Fibroblast of skin of left biceps (primary cell): Measurements from ENCODE around the gene NRF1.
A peak's percentile ranks its signal among the peaks of the same experiment; 100 is the strongest.
"Not testable (repeated sequence)": the region's sequence is repeated elsewhere in the genome, so short reads cannot be mapped to it uniquely, and the experiment has no call there.

Experiments used
- DNase-seq, 2 experiments: peaks; one replicate each; pipeline ENCODE4 v3.0.0-alpha.2; 2013; ENCODE audit warnings: low read depth in 2 of 2

NRF1 gene

DNA sequence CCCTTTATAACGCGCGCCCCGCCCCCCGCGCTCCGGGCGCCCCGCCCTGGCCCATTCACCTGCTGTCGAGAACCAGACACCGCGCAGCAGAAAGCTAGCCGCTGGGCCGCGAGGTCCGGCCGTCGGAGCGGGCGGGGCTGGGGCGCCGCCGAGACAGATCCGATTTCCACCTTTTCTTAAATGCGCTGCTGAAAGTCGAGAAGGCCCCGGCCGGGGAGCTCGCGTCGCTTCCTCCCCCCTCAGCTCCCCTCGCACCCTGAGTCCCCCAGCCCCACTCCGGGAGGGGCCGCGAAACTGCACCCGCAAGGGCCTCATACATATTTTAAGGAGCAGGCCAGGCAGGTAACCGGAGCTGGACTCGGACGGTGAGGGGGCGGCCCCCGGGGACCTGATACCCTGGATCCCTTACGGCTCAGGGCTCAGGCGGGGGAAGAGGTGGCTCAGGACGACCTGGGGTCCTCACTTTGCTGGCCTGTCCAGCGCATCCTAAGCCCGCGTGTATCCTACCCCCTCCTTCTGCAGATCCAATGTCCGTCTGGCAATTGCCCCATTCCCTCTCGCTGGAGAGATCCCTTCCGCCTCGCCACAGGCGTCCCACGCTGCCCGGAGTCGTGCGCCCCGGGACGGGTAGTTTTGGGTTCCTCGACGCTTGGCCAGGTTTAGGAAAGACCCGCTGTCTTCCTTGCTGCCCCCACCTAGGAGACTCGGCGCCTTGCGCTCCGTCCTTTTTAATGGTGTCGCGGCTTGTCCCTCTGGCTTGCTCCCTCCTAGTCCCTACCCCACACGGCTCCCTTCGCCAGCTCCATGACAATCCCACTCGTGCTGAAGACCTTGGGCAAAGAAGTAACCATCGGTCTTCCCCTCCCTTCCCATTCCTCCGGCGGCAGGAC, 170.7 kb downstream of the NRF1 start:
- DNase-seq, result no peak

DNA sequence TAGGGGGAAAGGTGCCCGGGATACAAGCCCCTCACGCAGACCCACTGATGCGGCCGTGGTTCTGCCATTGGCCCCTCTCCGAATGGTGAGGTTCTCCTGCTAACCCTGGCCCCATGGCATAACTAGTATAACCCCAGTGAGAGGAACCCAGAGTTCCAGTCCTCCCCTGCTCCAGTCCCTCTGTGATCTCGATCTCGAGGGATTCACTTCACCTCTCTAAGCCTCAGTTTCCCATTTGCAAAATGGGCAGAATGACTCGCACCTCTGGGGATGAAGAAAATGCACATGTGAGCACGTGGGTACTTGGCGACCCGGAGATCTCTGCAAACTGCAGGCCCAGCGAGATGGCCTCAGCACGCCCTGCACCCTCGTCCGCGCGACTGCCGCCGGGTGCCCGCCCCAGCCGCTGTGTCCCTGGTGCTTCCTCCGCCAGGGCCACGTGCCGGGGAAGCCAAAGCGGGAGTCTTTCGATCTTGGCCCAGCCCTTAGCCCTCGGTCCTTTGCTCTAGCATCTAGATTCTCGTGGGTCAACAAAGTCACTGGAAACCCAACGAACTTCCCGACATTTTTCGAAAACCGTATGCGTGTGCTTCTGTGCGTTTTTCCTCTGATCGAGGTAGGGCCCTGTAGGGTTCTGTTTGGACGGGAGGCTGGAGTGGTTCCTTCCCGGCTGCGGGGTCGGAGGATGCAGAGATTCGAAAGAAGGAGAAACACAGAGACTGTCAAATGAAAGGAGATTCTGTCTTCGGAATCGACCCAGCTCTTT, 171.5 kb downstream of the NRF1 start:
- no peak for DNase-seq

DNA sequence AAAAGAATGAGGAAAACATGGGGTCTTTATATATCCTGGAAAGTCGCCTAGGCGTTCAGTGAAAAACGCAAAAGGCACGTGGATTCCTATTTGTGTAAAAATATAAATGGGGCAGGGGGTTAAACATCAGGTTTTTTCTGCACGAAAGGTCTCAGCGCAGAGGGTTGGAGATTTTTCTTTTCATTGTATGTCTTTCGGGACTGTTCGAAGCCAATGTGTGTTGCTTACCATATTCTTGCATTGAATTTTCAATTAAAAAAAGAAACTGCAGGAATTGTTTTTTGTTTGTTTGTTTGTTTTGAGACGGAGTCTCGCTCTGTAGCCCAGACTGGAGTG, 172.0 kb downstream of the NRF1 start:
- DNase-seq, result no peak

DNA sequence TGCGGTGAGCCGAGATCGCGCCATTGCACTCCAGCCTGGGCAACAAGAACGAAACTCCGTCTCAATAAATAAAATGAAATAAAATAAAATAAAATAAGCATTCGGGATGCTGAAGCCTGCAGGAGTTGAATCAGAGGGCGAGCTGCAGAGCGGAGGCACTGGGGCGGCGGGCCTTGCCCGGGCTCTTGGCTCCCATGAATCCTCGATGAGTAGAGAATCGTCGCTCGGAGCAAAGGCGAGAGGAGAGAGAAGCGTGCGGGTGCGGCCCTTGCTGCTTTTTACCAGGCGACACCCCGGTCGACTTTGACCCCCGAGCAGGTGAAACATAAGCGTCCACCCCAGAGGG, 172.9 kb downstream of the NRF1 start:
- no peak for DNase-seq

DNA sequence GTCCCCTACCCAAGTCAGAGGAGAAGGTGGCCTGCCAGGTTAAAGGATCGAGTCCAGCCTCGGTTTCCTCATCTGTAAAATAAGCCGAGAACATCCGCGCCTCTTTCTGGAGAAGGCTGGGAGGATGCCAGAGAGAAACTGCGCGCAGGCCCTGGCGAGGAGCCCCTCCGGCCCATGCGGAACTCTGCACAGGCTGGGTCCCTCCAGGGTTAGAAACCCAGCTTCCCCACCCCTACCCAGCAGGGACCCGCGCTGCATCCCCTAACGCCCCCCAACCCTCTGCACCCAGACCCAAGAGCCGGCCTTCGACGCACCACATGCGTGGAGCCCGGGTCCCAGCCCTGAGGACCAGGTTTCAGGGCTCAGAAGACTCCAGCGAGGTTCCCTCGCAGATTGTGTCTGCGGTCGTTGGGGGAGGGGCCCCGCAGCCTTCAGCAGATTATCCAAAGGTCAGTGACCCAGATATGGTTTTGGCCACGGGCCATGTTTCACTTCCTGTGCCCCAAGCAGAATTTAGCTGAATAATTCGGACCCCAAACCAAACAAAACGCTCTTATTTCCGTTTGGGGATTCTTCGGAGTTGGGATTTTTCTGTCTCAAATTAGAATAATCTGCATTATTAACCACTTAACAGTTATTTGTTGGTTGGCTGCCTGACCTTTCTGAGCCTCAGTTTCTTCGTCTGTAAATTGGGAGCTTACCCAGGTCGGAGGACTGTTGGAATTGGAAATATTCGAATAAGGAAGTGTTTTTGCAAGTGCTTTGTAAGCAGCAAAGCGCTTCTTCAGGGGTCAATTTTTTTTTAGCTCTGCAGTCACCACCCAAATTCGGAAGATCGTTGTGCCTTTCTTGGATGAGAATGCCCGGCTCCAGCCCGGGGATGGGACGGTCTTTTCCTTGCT, 173.5 kb downstream of the NRF1 start:
- DNase-seq, result no peak

DNA sequence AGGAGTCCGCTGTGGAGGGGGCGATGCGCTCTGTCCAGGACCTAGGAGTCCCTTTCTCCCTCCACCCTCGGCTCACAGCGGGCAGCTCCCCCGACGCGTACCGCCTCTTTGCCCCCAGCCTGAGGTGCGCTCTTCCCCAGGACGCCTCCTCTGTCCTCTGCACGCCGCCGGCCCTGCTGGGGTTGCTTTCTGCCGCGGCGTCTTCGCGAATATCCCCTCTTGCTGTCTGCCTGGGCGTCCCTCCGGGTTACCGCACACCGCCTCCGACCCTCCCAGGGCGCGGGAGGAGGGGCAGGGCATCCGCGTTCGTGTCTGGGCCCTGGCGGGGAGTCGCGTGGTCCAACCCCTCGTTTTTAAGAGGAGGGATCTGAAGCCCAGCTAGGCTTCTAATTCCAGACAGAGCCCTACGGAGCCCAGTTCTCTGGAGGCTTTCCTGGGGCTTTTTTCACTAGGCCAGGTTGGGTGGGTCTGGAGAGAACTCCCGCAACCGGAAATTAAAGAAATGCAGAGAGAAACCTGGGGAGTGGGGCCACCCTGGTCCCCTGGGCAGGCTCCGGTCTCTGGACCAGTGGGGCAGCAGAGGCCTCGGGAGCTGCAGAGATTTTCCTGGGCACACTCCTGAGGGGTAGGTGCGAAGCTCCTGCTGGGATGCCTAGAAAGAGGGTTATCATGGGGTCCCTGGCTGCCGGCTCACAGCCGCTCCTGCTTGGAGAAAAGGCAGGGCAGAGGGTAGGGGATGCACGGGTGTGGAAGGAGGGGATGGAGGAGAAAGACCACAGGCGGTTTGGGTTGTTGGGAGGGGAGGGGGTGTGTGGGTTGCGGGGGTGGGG, 174.4 kb downstream of the NRF1 start:
- no peak for DNase-seq

DNA sequence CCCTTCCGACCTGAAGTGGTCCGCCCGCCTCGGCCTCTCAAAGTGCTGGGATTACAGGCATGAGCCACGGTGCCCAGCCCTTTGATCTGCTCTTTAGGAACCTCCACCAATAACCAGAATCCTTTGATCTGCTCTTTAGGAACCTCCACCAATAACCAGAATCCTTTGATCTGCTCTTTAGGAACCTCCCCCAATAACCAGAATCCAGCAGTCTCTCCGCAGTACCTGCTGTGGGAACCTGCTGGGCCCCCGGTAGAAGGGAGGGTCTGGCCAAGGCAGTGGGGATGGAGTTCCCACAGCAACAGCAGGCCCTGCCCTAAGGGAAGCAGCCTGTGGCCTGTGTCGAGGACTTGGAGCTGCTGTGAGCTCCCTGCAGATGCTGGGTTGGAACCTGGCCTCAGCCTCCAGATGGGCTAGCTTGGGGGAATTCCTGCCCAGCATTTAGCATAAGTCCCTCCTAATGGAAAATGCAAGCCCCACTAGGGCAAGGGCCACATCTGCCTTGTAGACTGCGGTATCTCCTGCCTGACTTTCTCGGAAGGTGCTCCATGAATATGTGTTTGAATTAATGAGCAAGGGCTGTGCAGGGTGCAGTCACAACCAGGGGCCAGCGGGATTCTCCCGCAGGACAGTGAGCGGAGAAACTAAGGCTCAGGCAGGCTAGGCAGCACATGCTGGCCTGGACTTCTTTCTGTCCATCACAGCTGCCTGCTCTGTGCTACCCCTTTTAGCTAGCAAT, 175.5 kb downstream of the NRF1 start:
- no peak for DNase-seq

DNA sequence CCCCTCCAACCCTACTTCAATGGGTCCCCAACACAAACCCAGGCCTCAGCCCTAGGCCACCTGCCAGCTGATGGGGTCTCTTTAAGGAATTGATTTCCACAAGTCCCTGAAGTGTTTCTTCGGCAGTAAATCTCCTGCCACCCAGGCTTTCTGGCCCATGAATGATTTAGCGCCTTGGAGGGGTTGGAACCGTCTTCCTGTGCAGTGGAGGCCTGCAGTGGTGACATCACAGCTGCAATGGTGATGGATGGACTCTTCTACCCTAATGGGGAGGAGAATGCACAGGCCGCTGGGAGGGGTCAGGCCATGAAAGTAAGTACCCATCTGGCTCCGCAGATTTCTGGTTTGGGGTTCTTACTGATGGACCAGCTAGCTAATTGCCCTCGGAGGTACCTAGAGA, 177.5 kb downstream of the NRF1 start:
- DNase-seq, result no peak

DNA sequence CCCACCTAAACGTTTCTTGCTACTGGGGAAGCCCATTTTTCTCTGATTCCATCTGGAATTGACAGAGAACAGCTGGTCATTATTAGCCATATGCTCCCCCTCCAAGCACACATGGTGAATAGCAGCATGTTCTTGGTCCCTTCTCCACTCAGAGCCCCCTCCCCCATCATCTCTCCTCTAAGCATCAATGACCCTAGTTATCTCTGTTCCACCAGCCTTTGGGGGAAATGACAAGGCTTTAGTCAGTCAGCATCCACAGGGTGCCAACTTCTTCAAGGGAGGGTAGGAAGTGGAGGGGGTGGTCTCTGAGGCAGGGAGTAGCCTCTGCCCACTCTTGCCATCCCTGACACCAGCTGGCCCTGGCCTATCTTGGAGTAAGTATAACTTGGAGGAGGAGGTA, 178.1 kb downstream of the NRF1 start:
- DNase-seq, result no peak

DNA sequence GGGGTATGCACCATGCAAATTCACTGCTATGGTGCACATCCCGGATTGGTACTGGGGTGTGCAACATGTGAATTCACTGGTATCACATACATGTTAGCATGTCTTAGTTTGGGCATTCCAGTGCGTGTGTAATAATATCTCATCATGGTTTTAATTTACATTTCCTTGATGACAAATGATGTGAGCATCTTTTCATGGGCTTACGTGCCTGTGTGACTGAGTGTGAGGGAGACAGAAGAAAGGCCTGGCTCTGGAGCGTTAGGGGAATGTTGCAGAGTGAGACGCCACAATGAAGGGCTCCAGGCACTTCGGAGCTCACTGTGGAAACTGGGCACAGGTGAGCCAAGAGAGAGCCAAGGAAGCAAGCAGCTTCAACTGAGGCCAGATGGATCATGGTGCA, 178.6 kb downstream of the NRF1 start:
- DNase-seq, result peak in 1 of 2 experiments; percentile 26

DNA sequence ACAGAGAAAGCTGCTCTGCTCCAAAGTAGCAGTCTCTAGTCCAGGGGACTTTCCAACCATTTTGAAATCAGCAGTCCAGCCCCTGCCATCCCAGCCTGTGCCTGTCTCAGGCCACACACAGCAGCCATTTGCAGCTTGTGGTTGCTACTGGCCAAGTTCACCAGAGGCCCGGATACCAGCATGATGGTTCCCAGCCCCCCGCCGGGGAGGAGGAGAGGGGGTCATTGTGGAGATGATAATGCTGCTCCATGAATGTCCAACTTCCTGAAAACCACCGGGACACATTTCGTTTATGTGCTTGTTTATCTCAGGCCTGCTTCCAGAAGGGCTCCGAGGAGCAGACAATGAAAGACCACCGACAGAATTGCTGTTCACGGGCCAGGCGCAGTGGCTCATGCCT, 181.2 kb downstream of the NRF1 start:
- no peak for DNase-seq

DNA sequence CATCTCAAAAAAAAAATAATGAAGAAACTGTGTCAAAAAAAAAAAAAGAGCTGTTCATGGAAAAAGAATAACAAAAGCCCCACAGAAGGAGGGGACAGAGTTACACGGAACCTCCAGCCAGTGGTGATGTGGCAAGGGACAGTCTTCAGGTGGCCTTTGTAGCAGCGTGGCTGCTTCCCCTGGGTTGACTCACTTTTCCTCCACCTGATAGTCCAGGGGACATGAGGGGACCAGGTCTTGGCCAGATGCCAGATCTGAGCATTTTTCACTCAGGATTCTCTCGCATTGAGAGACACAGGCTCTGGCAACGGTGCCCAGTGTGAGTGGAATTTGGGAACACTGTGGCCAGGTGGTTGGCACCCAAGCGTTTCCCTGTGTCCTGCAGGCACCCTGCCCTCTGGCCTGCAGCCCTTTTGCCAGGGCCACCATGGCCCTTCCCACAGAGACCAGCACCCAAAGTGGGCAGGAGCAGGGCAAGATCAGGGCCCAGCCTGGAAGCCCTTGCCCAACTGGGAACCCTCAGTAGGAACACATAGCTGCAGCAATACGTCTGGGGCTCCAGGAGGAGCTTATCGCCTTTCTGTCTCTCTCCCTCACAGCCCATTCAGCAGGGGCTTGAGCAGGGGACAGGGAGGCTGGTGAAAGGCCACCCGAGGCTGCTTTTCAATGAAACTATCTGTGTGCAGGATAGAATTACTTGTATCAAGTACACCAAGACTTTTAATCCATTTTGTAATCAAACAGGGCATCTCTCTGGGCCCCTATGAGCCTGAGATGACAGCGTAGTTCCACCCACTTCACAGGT, 182.2 kb downstream of the NRF1 start:
- DNase-seq, result no peak

DNA sequence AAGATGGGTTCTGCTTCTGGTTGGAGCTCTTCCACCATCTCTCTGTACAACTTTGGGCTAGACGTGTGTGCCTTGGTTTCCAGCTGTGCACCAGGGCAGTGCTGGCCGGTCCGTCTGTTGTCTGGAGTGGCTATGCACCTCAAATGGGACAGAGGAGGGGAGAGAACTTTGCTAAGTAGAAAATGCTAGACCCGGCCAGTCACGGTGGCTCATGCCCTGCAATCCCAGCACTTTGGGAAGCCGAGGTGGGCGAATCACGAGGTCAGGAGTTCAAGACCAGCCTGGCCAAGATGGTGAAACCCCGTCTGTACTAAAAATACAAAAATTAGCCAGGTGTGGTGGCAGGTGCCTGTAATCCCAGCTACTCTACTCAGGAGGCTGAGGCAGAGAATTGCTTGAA, 182.9 kb downstream of the NRF1 start:
- DNase-seq, result not testable (repeated sequence)

DNA sequence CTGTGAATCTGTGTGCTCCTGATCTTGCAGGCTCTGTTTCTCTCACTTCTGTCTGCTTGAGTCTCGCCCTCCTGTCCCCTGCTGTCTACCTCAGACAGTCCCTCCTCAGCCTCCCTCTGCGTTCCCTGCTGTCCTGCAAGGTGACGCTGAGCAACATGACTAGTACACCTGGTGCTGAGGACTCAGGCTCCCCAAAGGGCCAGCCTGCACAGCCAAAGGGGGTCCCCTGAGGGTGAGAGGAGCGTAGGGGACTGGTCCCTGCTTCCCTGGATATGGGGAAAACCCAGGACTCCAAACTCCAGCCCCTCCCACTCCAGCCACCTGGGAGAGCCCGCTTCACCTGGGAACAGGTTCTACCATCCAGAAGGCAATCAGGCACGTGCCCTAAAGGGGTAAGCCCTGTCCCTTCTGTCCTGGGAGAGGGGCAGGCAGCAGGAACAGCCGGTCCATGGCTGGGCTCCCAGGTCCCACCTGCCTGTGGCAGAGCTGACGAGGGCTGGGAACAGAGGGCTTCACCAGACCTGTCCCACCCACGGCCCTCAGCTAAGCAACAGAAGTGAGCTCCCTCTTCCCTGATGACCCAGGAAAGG, 184.8 kb downstream of the NRF1 start:
- DNase-seq, result no peak

DNA sequence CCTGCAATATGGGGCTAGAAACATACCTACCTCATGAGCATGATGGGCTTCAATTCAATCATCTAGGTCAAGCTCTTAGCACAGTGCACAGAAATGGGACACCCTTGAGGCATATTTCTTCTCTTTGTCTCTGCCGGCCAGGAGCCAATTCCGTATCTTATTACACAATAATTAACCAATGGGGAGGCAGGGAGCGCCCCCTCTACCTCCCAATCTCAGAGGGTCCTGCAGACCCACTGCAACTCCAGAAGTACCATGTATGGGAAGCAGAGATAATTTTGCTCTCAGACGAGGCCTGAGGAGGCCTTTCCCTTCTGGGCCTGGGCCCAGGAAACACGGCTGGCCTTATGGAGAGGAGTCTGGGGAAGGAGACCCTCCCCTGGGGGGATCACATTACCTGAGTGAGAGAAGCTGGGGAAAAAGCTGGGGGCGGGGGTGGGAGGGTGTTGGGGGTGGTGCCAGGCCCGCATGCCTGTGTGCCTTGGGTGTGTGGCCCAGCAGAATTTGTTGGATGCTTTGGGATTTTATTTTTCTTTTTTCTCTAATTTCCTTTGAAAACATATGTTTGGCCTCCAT, 185.8 kb downstream of the NRF1 start:
- no peak for DNase-seq

DNA sequence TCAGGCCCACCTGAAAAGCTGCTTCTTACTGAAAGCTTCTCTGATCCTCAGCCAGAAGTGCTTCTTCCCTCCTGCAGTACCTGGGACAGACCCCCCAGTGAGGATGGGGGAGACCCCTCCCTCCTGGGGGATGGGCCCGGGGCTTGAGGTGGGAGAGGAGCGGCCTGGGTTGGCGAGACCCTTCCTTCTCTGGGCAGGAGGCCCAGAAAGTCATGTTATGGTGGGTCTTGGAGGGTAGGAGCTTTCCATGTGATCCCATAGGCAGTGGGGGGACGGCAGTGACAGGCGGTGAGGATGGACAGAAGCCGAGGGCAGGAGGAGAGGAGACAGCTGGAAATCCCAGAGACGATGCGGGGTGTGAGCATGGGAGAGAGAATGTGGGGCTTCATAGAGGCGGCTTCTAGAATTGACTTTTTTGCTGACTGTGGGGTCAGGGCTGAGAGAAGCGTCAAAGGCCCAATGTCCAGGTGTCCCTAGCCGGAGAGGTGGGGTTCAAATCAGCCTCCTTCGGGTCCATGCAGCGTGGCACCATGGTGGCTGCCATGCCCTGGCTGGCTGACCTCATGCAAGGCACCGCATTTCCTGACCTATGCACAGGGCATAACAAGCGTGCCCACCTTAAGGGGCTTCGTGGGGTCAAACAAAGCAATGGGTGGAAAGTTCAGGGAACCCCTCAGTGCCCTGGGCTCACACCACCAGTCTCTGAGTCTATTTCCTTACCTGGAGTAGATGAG, 187.3 kb downstream of the NRF1 start:
- no peak for DNase-seq

DNA sequence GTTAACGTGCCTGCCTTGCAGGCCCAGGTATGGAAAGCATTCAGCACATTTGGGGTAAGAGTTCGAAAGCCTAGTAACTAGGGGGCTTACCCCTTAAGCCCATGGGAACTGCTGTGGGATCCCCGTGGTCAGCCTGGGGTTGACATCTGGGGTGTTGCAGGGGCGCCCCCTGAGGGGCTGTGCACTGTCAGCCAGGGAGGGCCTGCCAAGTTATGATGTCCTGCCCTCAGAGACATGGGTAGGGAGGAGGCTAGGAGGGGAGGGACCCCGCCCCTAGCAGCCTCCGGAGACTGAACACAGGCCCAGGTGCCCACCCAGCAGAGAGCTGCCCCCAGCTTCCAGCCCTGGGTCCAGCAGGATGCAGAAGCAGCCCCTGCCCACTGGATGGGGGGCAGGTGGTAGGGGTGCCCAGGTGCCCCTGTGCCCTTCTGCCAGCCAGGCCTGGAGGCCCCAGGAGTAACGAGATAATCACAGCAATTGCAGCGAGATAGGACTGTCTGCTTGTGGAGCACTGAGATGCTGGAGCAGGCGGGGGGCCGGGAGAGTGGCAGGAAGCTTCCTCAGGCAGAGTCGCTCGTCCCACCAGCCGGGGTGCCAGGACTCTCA, 187.9 kb downstream of the NRF1 start:
- no peak for DNase-seq

DNA sequence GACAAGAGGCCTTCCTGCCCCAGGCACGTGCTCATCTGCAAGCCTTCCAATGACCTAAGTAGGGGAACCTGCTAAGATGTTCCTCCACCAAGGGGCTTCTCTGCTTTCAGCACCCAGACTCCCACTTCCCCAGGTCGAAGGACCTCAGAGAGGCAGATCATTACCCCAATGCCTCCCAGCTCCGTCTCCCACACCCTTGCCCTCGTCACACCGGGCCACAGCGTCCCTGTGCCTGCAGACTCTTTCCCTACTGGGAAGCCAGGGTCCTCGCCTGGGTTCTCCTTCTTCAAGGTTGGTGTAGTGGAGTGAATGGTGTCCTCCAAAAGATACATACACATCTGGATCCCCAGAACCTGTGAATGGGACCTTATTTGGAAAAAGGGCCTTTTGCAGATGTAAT, 189.4 kb downstream of the NRF1 start:
- DNase-seq, result no peak
